ENCODE data around the gene ABHD16B. TPM values are rescaled to one million over a fixed set of nuclear protein-coding genes. Genes with fewer than 3 reads are reported as not detected.
"Not testable (repeated sequence)": the region's sequence is repeated elsewhere in the genome, so short reads cannot be mapped to it uniquely, and the experiment has no call there.

The ABHD16B gene
- total RNA-seq, 1 donor: not detected

DNA sequence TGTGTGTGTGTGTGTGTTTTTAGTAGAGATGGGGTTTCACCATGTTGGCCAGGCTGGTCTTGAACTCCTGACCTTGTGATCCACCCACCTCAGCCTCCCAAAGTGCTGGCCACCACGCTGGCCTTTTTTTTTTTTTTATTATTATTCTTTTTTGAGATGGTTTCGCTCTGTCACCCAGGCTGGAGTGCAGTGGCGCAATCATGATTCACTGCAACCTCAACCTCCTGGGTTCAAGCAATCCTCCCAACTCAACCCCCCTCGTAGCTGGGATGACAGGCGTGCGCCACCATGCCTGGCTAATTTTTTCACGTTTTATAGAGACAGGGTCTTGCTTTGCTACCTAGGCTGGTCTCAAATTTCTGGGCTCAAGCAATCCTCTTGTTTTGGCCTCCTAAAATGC, 12.9 kb downstream of the ABHD16B start:
- peaks cover 39% of the 10 kb centered on the region for H3K4me1 ChIP-seq (ENCODE audit: insufficient read depth, low read length)
- H3K9me3 ChIP-seq (ENCODE audit: low read depth, low read length); H3K4me3 ChIP-seq (ENCODE audit: low read length); H3K27me3 ChIP-seq (ENCODE audit: insufficient read depth, low read length): not testable (repeated sequence)

- peaks cover 39% of the 10 kb centered on the region for H3K4me1 ChIP-seq (ENCODE audit: insufficient read depth, low read length)
- H3K9me3 ChIP-seq (ENCODE audit: low read depth, low read length): no peaks in the 10 kb centered on the region
- no peaks in the 10 kb centered on the region for H3K27me3 ChIP-seq (ENCODE audit: insufficient read depth, low read length)
- H3K4me3 ChIP-seq (ENCODE audit: low read length): no peak overlapping the region
These were observed 15.3 kb downstream of the ABHD16B start for GRCh38 chr20:63876489-63877036.

DNA sequence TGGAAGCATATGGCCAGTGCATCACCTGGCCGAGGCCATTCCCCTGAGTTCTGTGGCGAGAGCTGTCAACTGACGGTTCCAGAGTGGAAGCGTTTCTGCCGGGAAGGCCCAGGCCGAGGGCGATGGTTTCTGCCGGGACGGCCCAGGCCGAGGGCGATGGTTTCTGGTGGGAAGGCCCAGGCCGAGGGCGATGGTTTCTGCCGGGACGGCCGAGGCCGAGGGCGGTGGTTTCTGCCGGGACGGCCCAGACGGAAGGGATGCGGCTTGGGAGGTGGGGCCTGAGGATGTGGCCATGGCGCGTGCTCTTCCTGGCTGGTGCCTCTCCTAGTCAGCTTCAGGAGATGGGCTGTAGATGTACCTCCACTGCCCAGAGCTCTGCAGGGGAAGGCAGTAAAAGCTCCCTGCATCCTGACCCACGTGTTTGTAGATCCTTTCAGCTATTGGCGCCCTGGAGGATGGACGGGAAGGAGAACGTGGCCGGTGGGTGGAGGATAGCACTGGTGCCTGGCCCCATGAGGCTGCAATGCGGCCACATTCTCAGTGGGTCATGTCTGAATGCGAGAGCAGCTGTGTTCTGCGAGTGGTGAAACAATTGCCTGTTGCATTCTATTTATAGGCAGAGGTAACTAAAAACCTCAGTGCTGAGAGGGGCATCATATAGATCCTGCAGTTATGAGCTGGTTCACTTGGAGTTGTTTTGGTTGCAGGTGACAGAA, 16.6 kb downstream of the ABHD16B start:
- Histone ChIP-seq H3K4me3 (ENCODE audit: low read length) (no peak overlapping the region), H3K9me3 (ENCODE audit: low read depth, low read length) (no peaks in the 10 kb centered on the region), H3K27me3 (ENCODE audit: insufficient read depth, low read length) (no peaks in the 10 kb centered on the region), H3K4me1 (ENCODE audit: insufficient read depth, low read length) (peaks cover 28% of the 10 kb centered on the region)

DNA sequence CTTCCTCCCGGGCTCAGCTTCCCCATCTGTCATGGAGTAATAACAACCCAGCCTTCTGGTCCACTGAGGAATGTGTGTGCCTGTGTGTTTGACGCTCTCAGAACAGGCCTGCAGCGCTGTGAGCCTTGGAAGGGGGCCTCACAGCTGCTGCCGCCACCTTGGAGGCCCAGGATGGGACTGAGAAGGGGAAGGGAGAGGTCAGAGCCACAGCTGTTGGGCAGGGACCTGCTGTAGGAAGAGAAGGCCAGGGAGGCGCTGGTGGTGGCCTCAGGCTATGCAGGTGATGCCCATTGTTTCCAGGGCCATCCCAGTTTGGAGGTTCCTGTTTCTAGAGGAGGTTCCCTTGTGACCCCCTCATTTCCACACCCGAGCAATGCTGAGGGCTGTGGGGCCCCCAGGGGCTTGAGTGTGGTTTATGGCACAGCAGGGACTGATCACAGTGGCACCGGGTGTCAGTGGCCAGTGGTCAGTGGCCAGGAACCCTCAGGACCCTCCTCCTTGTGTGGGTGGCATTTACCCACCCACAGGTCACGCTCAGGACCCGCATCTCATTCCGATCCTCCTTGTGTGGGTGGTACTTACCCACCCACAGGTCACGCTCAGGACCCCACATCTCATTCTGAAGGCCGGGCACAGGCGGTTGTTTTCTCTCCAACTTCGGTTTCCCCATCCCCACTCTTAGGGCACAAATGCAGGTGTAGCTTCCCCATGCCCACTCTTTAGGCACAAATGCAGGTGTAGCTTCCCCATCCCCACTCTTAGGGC, 17.8 kb downstream of the ABHD16B start:
- peaks cover 18% of the 10 kb centered on the region for H3K4me1 ChIP-seq (ENCODE audit: insufficient read depth, low read length)

DNA sequence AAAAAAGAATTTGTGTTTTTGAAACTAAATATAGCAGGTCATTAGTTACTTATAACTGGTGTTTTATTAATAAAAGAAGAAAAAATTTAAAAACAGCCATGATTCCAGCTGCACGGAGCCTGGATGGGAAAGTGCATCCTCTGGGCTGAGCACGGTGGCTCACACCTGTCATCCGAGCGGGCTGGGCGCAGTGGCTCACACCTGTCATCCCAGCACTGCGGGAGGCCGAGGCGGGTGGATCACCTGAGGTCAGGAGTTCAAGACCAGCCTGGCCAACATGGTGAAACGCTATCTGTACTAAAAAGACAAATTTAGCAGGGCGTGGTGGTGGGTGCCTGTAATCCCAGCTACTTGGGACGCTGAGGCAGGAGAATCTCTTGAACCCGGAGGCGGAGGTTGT, 19.6 kb downstream of the ABHD16B start:
- H3K4me1 ChIP-seq (ENCODE audit: insufficient read depth, low read length); H3K27me3 ChIP-seq (ENCODE audit: insufficient read depth, low read length); H3K4me3 ChIP-seq (ENCODE audit: low read length); H3K9me3 ChIP-seq (ENCODE audit: low read depth, low read length): not testable (repeated sequence)

More for the DNA sequence above, 17.8 kb downstream of the ABHD16B start:
- Histone ChIP-seq H3K9me3 (ENCODE audit: low read depth, low read length) (no peaks in the 10 kb centered on the region), H3K27me3 (ENCODE audit: insufficient read depth, low read length) (no peaks in the 10 kb centered on the region), H3K4me3 (ENCODE audit: low read length) (no peak overlapping the region)

GRCh38 chr20:63881451-63882226, 20.3 kb downstream of the ABHD16B start:
- Histone ChIP-seq H3K9me3 (ENCODE audit: low read depth, low read length) (no peaks in the 10 kb centered on the region), H3K27me3 (ENCODE audit: insufficient read depth, low read length) (no peaks in the 10 kb centered on the region), H3K4me1 (ENCODE audit: insufficient read depth, low read length) (peaks cover 10% of the 10 kb centered on the region), H3K4me3 (ENCODE audit: low read length) (no peak overlapping the region)

DNA sequence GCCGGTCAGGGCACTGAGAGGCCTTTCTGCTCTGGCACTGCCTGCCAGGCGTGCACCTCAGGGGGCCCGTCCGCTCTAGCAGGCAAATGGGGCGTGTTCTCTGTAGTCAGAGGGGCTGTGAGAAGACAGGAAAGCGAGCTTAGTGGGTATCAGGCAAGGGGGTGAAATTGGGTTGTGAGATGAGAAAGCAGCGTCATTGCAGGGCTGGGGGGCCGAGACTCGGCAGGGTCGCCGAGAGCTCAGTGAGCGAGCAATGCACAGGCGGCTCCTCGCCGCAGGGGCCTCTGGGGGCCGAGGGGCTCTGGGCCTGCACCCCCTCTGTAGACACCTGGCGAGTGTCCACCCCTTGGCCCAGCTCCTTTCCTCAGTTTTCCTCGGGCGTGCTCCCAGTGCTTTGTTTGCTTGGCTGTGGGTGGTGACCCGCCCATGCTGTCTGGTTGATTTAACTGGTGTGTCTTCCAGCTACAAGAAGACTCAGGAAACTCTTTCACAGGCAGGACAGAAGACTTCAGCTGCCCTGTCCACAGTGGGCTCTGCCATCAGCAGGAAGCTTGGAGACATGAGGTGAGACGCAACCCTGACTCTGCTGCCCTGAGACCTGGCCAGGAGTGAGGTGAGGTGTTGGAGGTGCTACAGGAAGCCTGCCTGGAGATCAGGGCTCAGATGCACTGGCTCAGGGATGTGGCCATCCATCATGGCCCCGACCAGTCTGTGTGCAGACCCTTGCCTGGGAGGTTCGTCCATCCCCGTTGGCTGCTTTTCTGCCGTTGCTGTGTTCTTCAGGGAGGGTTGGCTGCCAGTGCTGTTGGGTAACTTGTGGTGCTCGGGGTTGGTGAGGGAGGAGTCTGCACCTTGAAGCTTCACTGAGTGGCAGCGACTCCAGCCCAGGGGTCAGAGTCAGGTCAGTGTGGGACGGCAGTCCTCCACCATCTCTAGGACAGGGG, 21.2 kb downstream of the ABHD16B start:
- no peaks in the 10 kb centered on the region for H3K9me3 ChIP-seq (ENCODE audit: low read depth, low read length)
- H3K4me1 ChIP-seq (ENCODE audit: insufficient read depth, low read length): peaks cover 7% of the 10 kb centered on the region
- no peaks in the 10 kb centered on the region for H3K27me3 ChIP-seq (ENCODE audit: insufficient read depth, low read length)
- H3K4me3 ChIP-seq (ENCODE audit: low read length): no peak overlapping the region

GRCh38 chr20:63883201-63883593, 21.9 kb downstream of the ABHD16B start:
- H3K4me3 ChIP-seq (ENCODE audit: low read length): no peak overlapping the region
- H3K9me3 ChIP-seq (ENCODE audit: low read depth, low read length): no peaks in the 10 kb centered on the region
- H3K27me3 ChIP-seq (ENCODE audit: insufficient read depth, low read length): no peaks in the 10 kb centered on the region
- H3K4me1 ChIP-seq (ENCODE audit: insufficient read depth, low read length): peaks cover under 1% of the 10 kb centered on the region

- Histone ChIP-seq H3K9me3 (ENCODE audit: low read depth, low read length) (no peaks in the 10 kb centered on the region), H3K4me1 (ENCODE audit: insufficient read depth, low read length) (peaks cover 10% of the 10 kb centered on the region), H3K4me3 (ENCODE audit: low read length) (no peak overlapping the region), H3K27me3 (ENCODE audit: insufficient read depth, low read length) (no peaks in the 10 kb centered on the region)
These were observed 23.4 kb downstream of the ABHD16B start for GRCh38 chr20:63884506-63885263.

DNA sequence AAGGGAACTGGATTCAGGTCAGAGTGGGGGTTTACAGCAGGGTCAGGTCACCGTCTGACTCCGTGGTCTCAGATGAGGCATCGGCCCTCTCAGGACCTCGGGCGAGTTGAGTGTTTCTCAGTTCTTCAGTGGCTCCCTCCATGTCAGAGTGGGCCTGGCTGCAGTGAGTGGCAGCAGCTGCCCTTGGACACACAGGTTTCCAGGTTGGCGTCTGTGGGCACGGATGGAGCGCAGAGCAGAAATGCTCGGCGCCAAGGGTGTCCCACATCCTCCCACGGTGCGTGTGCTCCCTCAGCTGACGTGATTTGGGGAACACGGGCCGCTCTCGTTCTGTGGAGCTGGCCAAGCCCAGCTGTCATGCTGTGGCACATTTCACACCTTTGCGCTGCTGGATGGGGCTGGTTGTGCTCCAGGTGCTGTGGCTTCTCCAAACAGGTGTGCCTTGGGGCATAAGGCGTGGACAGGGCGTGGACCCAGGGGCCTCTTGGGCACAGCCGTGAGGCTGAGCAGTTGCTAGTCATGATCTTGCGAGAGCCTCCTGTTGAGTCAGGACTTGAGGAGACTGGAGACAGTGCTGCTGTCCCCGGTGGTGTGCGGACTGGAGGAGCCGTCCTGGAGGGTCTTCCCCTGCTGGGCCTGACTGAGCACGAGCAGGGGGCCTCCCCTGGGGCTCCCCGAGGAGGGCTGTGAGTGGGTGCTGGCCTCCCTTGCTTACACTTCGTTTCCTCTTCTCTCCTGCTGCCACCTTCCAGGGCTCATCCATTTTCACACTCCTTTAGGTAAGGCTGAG, 24.2 kb downstream of the ABHD16B start:
- Histone ChIP-seq H3K4me1 (ENCODE audit: insufficient read depth, low read length) (peaks cover 17% of the 10 kb centered on the region), H3K9me3 (ENCODE audit: low read depth, low read length) (no peaks in the 10 kb centered on the region), H3K4me3 (ENCODE audit: low read length) (no peak overlapping the region), H3K27me3 (ENCODE audit: insufficient read depth, low read length) (no peaks in the 10 kb centered on the region)

- H3K27me3 ChIP-seq (ENCODE audit: insufficient read depth, low read length): no peaks in the 10 kb centered on the region
- no peak overlapping the region for H3K4me3 ChIP-seq (ENCODE audit: low read length)
- peaks cover 17% of the 10 kb centered on the region for H3K4me1 ChIP-seq (ENCODE audit: insufficient read depth, low read length)
- no peaks in the 10 kb centered on the region for H3K9me3 ChIP-seq (ENCODE audit: low read depth, low read length)
These were observed 24.7 kb downstream of the ABHD16B start for GRCh38 chr20:63886054-63886419.

DNA sequence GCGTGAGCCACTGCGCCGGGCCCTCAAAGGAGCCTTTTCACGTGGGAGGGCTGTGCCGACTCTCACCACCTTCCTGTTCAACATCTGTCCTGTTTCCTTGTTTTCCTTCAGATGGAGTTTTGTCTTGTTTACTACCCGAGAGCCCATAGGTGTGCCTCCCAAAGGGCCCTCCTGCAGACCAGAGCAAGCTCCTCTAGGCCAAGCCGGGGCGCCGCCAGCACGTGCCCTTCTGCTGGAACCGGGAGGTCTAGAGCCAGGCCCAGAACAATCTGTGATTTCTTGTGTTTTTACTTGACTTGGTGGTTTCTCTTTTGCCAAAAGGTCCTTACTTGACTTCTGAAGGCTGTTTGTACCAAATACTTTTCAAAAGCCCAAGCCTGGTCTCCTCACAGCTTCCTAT, 25.6 kb downstream of the ABHD16B start:
- Histone ChIP-seq H3K4me3 (ENCODE audit: low read length) (no peak overlapping the region), H3K4me1 (ENCODE audit: insufficient read depth, low read length) (peaks cover 17% of the 10 kb centered on the region)

More for the DNA sequence above, 25.6 kb downstream of the ABHD16B start:
- no peaks in the 10 kb centered on the region for H3K9me3 ChIP-seq (ENCODE audit: low read depth, low read length)
- no peaks in the 10 kb centered on the region for H3K27me3 ChIP-seq (ENCODE audit: insufficient read depth, low read length)

Measured in mononuclear cell (primary cell).